Measurements from ENCODE around the gene ZIC2. TPM values are rescaled to one million over a fixed set of nuclear protein-coding genes. Genes with fewer than 3 reads are reported as not detected.
A peak's percentile ranks its signal among the peaks of the same experiment; 100 is the strongest.

The ZIC2 gene
- total RNA-seq, 1 donor: not detected

DNA sequence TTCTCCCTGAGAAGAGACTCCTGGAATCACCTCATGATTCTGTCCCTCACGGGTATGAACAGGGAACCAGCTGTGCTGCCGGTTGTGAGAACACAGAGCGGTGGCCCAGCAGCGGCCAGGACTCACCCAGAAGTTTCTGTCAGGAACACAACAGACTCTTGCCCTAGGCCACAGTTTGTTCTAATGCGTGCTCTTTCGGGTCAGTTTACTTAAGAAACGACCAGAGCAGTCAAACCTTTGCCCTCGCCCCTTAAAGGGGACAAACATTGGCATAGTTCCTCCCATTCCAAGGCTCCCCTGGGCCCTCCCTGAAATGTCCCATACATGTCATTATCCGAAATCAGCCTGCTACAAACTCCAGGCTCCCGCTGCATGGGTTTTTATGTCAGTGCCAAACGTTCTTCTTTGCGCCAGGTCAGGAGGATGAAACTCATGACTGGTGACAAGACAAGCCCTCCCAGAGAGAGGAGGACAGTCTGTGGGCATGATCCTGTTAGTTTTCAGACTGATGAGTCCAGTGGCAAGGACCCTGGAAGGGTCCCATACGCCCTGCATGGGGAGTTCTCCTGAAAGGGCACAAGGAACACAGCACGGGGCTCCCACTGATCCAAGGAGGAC, 28.3 kb upstream of the ZIC2 start:
- Histone ChIP-seq H3K4me3 (ENCODE audit: insufficient read depth, low read length) (no peak overlapping the region), H3K36me3 (ENCODE audit: insufficient read depth, low read length) (no peaks in the 10 kb centered on the region), H3K27ac (ENCODE audit: low read depth, low read length) (no peak overlapping the region), H3K27me3 (ENCODE audit: insufficient read depth, low read length) (peaks cover 90% of the 10 kb centered on the region), H2AFZ (ENCODE audit: low read length) (no peak overlapping the region), H3K9me3 (ENCODE audit: low read depth, low read length) (no peaks in the 10 kb centered on the region), H4K20me1 (ENCODE audit: insufficient read depth, low read length) (no peaks in the 10 kb centered on the region), H3K4me2 (ENCODE audit: insufficient read depth, low read length) (no peak overlapping the region), H3K79me2 (ENCODE audit: insufficient read depth, low read length) (no peaks in the 10 kb centered on the region), H3K4me1 (ENCODE audit: insufficient read depth, low read length) (peaks cover 5% of the 10 kb centered on the region)
- no peak for DNase-seq (ENCODE audit: insufficient read length, low spot score, missing footprints)
- TF ChIP-seq, protein P1, sequence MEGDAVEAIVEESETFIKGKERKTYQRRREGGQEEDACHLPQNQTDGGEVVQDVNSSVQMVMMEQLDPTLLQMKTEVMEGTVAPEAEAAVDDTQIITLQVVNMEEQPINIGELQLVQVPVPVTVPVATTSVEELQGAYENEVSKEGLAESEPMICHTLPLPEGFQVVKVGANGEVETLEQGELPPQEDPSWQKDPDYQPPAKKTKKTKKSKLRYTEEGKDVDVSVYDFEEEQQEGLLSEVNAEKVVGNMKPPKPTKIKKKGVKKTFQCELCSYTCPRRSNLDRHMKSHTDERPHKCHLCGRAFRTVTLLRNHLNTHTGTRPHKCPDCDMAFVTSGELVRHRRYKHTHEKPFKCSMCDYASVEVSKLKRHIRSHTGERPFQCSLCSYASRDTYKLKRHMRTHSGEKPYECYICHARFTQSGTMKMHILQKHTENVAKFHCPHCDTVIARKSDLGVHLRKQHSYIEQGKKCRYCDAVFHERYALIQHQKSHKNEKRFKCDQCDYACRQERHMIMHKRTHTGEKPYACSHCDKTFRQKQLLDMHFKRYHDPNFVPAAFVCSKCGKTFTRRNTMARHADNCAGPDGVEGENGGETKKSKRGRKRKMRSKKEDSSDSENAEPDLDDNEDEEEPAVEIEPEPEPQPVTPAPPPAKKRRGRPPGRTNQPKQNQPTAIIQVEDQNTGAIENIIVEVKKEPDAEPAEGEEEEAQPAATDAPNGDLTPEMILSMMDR (IDR thresholded peaks at IDR 0.05; ENCODE audit: extremely low read depth, low read depth, low read length): no peak

DNA sequence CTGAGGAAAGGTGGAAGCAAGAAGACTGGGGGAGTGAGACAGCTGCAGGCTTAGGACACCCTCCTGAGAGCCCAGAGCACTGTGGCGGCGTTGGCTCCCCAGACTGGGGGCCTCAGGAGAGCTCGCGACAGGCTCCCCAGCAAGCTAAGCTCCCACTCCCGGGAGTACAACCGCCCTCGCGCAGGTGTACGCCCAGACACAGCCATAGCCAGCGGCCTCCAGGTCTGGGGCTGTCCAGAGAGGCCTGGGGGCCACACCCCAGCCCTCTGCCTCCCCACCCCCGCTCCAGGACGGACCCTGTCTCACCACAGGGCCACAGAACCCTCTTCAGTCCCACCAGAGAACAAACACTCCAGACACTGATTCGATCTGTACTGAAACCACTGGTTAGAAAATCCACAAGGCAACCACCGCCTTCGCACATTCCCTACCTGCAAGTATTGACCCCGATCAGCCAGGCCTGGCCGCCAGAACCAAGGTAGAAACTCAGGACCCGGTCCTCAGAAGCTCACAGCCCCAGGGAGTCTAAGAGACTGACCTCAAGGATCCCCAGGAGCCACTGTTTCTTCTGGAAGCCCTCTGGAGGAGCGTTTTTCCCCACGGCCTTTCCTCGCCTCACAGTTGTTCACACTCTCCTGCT, 26.4 kb upstream of the ZIC2 start:
- H4K20me1 ChIP-seq (ENCODE audit: insufficient read depth, low read length): no peaks in the 10 kb centered on the region
- no peaks in the 10 kb centered on the region for H3K9me3 ChIP-seq (ENCODE audit: low read depth, low read length)
- H2AFZ ChIP-seq (ENCODE audit: low read length): no peak overlapping the region
- H3K36me3 ChIP-seq (ENCODE audit: insufficient read depth, low read length): no peaks in the 10 kb centered on the region
- no peak overlapping the region for H3K4me2 ChIP-seq (ENCODE audit: insufficient read depth, low read length)
- H3K27ac ChIP-seq (ENCODE audit: low read depth, low read length): no peak overlapping the region
- no peak for DNase-seq (ENCODE audit: insufficient read length, low spot score, missing footprints)
- peaks cover 93% of the 10 kb centered on the region for H3K27me3 ChIP-seq (ENCODE audit: insufficient read depth, low read length)
- H3K4me1 ChIP-seq (ENCODE audit: insufficient read depth, low read length): peaks cover 5% of the 10 kb centered on the region
- no peaks in the 10 kb centered on the region for H3K79me2 ChIP-seq (ENCODE audit: insufficient read depth, low read length)
- no peak overlapping the region for H3K4me3 ChIP-seq (ENCODE audit: insufficient read depth, low read length)
- TF ChIP-seq, protein P1 (IDR thresholded peaks at IDR 0.05; ENCODE audit: extremely low read depth, low read depth, low read length): no peak

DNA sequence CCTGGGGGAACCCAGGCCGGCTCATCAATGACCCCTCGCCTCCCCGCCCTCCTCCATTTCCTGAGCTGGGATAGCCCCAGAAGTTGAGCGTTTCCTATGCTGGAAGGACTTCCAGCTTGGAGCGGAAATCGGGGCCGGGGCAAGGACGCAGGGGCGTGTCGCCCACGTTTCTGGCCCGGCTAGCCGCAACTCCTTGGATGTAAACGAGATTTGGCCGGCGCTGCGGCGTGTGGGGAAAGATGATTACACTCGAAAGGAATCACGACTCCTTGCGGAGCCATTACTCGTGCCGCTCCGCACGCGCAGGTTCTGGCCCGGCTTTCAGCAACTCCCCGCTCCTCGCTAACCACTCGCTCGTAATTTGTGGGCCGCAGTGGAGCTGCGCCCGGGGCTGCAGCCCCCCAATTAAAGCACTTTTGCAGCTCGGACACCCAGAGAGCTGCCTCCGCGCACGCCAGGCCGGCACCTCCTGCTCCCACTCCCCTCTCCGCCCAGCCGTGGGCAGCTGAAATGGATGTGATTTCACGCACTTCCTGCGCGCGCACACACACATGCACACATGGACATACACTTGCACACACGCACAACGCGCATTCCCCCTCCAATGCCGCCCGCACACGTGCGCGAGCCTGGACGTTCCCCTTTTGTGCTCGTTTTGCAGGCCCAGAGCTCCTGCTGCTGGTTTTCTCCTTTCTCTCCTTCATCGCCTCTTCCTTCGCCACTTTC, 25.7 kb upstream of the ZIC2 start:
- TF ChIP-seq, protein P1 (IDR thresholded peaks at IDR 0.05; ENCODE audit: extremely low read depth, low read depth, low read length): no peak
- DNase-seq (ENCODE audit: insufficient read length, low spot score, missing footprints): peak; percentile 73
- Histone ChIP-seq H3K4me3 (ENCODE audit: insufficient read depth, low read length) (peak overlapping the region; percentile 28), H3K27ac (ENCODE audit: low read depth, low read length) (no peak overlapping the region), H3K4me2 (ENCODE audit: insufficient read depth, low read length) (peak overlapping the region; percentile 28), H3K79me2 (ENCODE audit: insufficient read depth, low read length) (no peaks in the 10 kb centered on the region), H3K36me3 (ENCODE audit: insufficient read depth, low read length) (no peaks in the 10 kb centered on the region), H3K4me1 (ENCODE audit: insufficient read depth, low read length) (peaks cover 5% of the 10 kb centered on the region), H3K9me3 (ENCODE audit: low read depth, low read length) (no peaks in the 10 kb centered on the region), H3K27me3 (ENCODE audit: insufficient read depth, low read length) (peaks cover 91% of the 10 kb centered on the region), H4K20me1 (ENCODE audit: insufficient read depth, low read length) (no peaks in the 10 kb centered on the region), H2AFZ (ENCODE audit: low read length) (no peak overlapping the region)

Measured in osteoblast (primary cell).